ENCODE measurements around the gene U2AF2.

U2AF2 gene

DNA sequence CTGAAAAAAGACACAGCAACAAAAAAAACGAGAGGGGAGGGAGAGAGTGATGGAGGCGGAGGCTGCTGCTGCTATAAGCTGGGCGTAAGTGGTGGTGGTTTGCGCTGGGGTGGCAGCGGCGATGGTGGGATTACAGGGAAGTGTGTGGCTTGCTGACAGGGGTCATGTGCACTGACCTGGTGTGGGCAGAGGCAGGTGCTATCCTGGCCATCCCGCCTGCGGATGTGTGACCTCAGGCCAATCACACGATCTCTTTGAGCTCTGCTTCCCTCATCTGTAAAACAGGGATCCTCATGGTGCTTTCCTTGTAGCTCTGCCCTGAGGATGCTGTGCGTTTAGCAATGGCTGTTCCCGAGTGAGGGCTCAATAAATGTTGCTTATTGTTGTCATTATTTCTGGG is 17.3 kb upstream of the U2AF2 start:
- H3K4me1 ChIP-seq (ENCODE audit: low read length): peaks cover 26% of the 10 kb centered on the region
- no peaks in the 10 kb centered on the region for H3K27me3 ChIP-seq (ENCODE audit: low read depth, low read length)
- no peak overlapping the region for H3K9ac ChIP-seq (ENCODE audit: low read length)
- TF ChIP-seq EZH2phosphoT487 (IDR thresholded peaks at IDR 0.05; ENCODE audit: low read depth): no peak
- TF ChIP-seq, protein P1, sequence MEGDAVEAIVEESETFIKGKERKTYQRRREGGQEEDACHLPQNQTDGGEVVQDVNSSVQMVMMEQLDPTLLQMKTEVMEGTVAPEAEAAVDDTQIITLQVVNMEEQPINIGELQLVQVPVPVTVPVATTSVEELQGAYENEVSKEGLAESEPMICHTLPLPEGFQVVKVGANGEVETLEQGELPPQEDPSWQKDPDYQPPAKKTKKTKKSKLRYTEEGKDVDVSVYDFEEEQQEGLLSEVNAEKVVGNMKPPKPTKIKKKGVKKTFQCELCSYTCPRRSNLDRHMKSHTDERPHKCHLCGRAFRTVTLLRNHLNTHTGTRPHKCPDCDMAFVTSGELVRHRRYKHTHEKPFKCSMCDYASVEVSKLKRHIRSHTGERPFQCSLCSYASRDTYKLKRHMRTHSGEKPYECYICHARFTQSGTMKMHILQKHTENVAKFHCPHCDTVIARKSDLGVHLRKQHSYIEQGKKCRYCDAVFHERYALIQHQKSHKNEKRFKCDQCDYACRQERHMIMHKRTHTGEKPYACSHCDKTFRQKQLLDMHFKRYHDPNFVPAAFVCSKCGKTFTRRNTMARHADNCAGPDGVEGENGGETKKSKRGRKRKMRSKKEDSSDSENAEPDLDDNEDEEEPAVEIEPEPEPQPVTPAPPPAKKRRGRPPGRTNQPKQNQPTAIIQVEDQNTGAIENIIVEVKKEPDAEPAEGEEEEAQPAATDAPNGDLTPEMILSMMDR (IDR thresholded peaks at IDR 0.05; ENCODE audit: low read depth, low read length): no peak
- no peak overlapping the region for H2AFZ ChIP-seq (ENCODE audit: low read depth, low read length)
- H3K4me3 ChIP-seq (ENCODE audit: low read length): no peak overlapping the region
- H3K79me2 ChIP-seq (ENCODE audit: low read length): peaks cover 74% of the 10 kb centered on the region
- H3K27ac ChIP-seq (ENCODE audit: low read length): no peak overlapping the region
- peaks cover 3% of the 10 kb centered on the region for H3K36me3 ChIP-seq (replicated peaks; ENCODE audit: low read depth, low read length)
- H3K9me3 ChIP-seq (ENCODE audit: insufficient read depth, low read length): no peaks in the 10 kb centered on the region
- no peak overlapping the region for H3K4me2 ChIP-seq (ENCODE audit: low read length)
- H4K20me1 ChIP-seq (ENCODE audit: insufficient read depth, low read length): no peaks in the 10 kb centered on the region

DNA sequence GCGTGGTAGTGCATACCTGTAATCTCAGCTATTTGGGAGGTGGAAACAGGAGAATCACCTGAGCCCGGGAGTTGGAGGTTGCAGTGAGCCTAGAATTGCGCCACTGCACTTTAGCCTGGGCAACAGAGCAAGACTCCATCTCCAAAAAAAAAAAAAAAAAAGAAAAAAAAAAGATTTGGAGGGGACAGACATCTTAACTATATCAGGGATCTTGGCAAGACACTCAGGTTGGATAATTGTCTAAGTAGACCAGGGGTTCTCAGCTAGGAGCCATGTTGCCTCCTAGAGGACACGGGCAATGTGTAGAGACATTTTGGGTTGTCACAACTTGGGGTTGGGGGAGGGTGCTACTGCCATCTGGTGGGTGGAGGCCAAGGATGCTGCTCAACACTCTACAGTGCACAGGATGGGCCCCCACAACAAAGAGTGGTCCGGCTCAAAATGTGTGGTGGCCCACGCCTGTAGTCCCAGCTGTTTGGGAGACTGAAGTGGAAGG is 15.9 kb upstream of the U2AF2 start:
- Histone ChIP-seq H3K27me3 (ENCODE audit: low read depth, low read length) (no peaks in the 10 kb centered on the region), H3K36me3 (replicated peaks; ENCODE audit: low read depth, low read length) (peaks cover 3% of the 10 kb centered on the region), H4K20me1 (ENCODE audit: insufficient read depth, low read length) (no peaks in the 10 kb centered on the region), H3K27ac (ENCODE audit: low read length) (0 out of 2 replicates have a peak overlapping the region, but pooled peaks have one; percentile 19), H3K9me3 (ENCODE audit: insufficient read depth, low read length) (no peaks in the 10 kb centered on the region), H3K4me3 (ENCODE audit: low read length) (peak overlapping the region; percentile 22; the same call in 1 of the 2 replicates), H3K9ac (ENCODE audit: low read length) (no peak overlapping the region), H3K4me2 (ENCODE audit: low read length) (peak overlapping the region; percentile 23), H3K79me2 (ENCODE audit: low read length) (peaks cover 87% of the 10 kb centered on the region), H3K4me1 (ENCODE audit: low read length) (peaks cover 27% of the 10 kb centered on the region), H2AFZ (ENCODE audit: low read depth, low read length) (no peak overlapping the region)
- no peak for TF ChIP-seq EZH2phosphoT487 (IDR thresholded peaks at IDR 0.05; ENCODE audit: low read depth)
- TF ChIP-seq, protein P1 (IDR thresholded peaks at IDR 0.05; ENCODE audit: low read depth, low read length): peak; percentile 68

DNA sequence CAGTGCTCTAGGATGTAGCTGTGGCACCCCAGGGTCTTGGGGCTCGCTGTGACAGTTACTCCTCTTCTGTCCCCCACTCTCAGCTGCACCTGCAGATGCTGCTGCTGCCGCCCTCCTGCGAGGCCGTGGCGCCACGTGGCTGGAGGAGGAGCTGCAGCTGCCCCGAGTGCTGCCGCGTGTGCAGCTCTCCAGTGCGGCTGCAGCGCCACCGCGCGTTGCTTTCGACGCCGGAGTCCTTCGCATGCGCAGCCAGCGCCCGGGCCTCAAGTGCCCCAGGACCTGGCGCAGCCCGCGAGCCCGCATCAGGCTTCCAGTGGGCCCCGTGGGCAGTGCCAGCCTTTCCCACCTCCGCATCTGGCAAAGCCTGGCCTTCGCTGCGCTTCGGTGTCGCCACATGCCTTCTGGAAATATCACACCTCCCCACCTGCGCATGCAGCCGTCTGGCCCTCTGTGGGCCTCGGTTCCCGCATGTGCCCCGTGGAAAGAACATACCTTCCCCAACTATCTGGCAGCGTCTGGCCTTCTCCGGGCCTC is 14.7 kb upstream of the U2AF2 start:
- Histone ChIP-seq H2AFZ (ENCODE audit: low read depth, low read length) (no peak overlapping the region), H3K79me2 (ENCODE audit: low read length) (peaks cover 92% of the 10 kb centered on the region), H3K4me2 (ENCODE audit: low read length) (peak overlapping the region; percentile 84), H3K27me3 (ENCODE audit: low read depth, low read length) (no peaks in the 10 kb centered on the region), H4K20me1 (ENCODE audit: insufficient read depth, low read length) (no peaks in the 10 kb centered on the region), H3K4me3 (ENCODE audit: low read length) (peak overlapping the region; percentile 86), H3K4me1 (ENCODE audit: low read length) (peaks cover 31% of the 10 kb centered on the region), H3K9me3 (ENCODE audit: insufficient read depth, low read length) (no peaks in the 10 kb centered on the region), H3K9ac (ENCODE audit: low read length) (peak overlapping the region; percentile 92), H3K36me3 (replicated peaks; ENCODE audit: low read depth, low read length) (peaks cover 8% of the 10 kb centered on the region), H3K27ac (ENCODE audit: low read length) (peak overlapping the region; percentile 84)
- TF ChIP-seq EZH2phosphoT487 (IDR thresholded peaks at IDR 0.05; ENCODE audit: low read depth): no peak
- TF ChIP-seq, protein P1 (IDR thresholded peaks at IDR 0.05; ENCODE audit: low read depth, low read length): no peak

DNA sequence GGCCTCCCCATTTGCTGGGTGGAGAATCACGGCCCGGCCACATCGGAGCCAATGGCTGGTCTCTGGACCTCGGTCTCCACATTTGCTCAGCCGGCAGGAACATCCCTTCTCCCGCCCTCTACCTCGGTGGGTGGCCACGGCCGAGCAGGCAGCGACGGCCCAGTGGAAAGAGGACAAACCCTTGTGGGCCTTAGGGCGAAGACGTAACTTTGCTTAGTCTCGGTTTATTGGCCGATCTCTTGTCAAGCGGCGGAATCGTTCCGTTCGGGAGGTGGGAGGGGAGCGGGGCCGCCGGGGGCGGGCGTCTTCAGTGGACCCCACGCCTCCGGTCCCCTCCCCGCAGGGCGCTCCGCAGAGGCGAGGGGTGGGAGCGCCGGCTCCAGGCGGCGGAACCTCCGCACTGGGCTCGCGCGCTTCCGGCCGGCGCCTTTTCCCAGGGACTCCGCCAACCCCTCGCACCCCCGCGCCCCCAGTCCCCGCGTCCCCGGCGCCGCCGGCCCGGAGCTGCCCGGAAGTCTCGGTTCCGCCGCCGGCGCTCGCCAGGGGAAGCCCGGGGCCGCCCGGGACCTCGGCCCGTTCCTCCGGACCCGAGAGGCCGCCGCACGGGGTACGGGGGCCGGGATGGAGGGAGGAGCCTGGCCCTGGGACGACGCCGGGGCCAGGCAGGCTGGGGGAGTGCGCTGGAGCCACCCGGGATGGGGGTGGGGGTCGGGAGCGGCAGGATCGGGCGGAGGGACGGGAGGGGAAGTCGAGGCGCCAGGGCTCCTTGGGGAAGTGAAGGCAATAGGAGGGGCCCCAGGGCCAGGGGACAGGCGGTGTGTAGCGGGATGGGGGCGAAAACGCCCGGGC is 14.0 kb upstream of the U2AF2 start, which contains the start of gene ZNF580:
ZNF580 (plus strand) TSS at position 426 of the 849 bp plus-strand sequence. CDS start 1,507 bp downstream, outside the sequence.
- no peak for TF ChIP-seq EZH2phosphoT487 (IDR thresholded peaks at IDR 0.05; ENCODE audit: low read depth)
- TF ChIP-seq, protein P1 (IDR thresholded peaks at IDR 0.05; ENCODE audit: low read depth, low read length): no peak
- Histone ChIP-seq H4K20me1 (ENCODE audit: insufficient read depth, low read length) (no peaks in the 10 kb centered on the region), H3K9ac (ENCODE audit: low read length) (peak within 1 kb of the TSS; percentile 92), H3K79me2 (ENCODE audit: low read length) (peaks cover 92% of the 10 kb centered on the region), H3K4me2 (ENCODE audit: low read length) (peak within 1 kb of the TSS; percentile 84), H3K4me1 (ENCODE audit: low read length) (peaks cover 32% of the 10 kb centered on the region), H3K4me3 (ENCODE audit: low read length) (peak within 1 kb of the TSS; percentile 86), H3K9me3 (ENCODE audit: insufficient read depth, low read length) (no peaks in the 10 kb centered on the region), H2AFZ (ENCODE audit: low read depth, low read length) (no peak within 1 kb of the TSS), H3K27me3 (ENCODE audit: low read depth, low read length) (no peaks in the 10 kb centered on the region), H3K36me3 (replicated peaks; ENCODE audit: low read depth, low read length) (peaks cover 13% of the 10 kb centered on the region), H3K27ac (ENCODE audit: low read length) (peak within 1 kb of the TSS; percentile 84)

Data from OCI-LY3 (cell line).